ENCODE measurements around the gene PRKACB. TPM values are rescaled to one million over a fixed set of nuclear protein-coding genes. Genes with fewer than 3 reads are reported as not detected.

Gene PRKACB
- total and polyA plus RNA-seq, 11 donors = 8.7 to 52.3 (median 39.0) TPM

GRCh38 chr1:84168783-84169182 is 24.7 kb downstream of the PRKACB start:
- no peaks in the 10 kb centered on the region for H3K9me3 ChIP-seq
- ATAC-seq = no peak
- TF ChIP-seq POLR2A (IDR thresholded peaks at IDR 0.05) (no peak), CTCF (IDR thresholded peaks at IDR 0.05) (no peak)

GRCh38 chr1:84170171-84170570 is 26.1 kb downstream of the PRKACB start:
- no peak for ATAC-seq
- WGBS, 4 donors = 55 to 77% (median 75%) methylated on average over 1 of the region's 1 CpG

More at GRCh38 chr1:84168783-84169182, 24.7 kb downstream of the PRKACB start:
- Histone ChIP-seq H3K4me3 (no peak overlapping the region), H3K27me3 (no peaks in the 10 kb centered on the region), H3K36me3 (no peaks in the 10 kb centered on the region), H3K27ac (no peak overlapping the region), H3K4me1 (peaks cover 0 to 16% (median 4%) of the 10 kb centered on the region in 12 donors)
- DNase-seq = no peak
- 91 to 99% (median 93%) methylated on average over 2 of the region's 2 CpGs for WGBS, 4 donors
- intact Hi-C loops (cut with DNase I) = no loop called here

GRCh38 chr1:84171481-84171880 is 27.4 kb downstream of the PRKACB start:
- H3K4me1 ChIP-seq = peaks cover 0 to 5% (median 0%) of the 10 kb centered on the region in 12 donors
- WGBS, 4 donors = 77 to 84% (median 81%) methylated on average over 2 of the region's 2 CpGs
- intact Hi-C loops (cut with DNase I) = no loop called here
- H3K4me3 ChIP-seq = no peak overlapping the region
- DNase-seq = no peak
- no peak overlapping the region for H3K27ac ChIP-seq
- H3K36me3 ChIP-seq = no peaks in the 10 kb centered on the region
- no peak for ATAC-seq
- no peak for TF ChIP-seq POLR2A (IDR thresholded peaks at IDR 0.05)
- no peak for TF ChIP-seq CTCF (IDR thresholded peaks at IDR 0.05)
- no peaks in the 10 kb centered on the region for H3K9me3 ChIP-seq
- no peaks in the 10 kb centered on the region for H3K27me3 ChIP-seq

More at GRCh38 chr1:84170171-84170570, 26.1 kb downstream of the PRKACB start:
- intact Hi-C loops (cut with DNase I) = no loop called here
- Histone ChIP-seq H3K27me3 (no peaks in the 10 kb centered on the region), H3K27ac (no peak overlapping the region), H3K4me3 (no peak overlapping the region), H3K4me1 (peaks cover 0 to 10% (median 4%) of the 10 kb centered on the region in 12 donors), H3K36me3 (no peaks in the 10 kb centered on the region), H3K9me3 (no peaks in the 10 kb centered on the region)
- no peak for DNase-seq
- no peak for TF ChIP-seq POLR2A (IDR thresholded peaks at IDR 0.05)
- no peak for TF ChIP-seq CTCF (IDR thresholded peaks at IDR 0.05)

- 58 to 70% (median 64%) methylated on average over 4 of the region's 4 CpGs for WGBS, 4 donors
- TF ChIP-seq POLR2A (IDR thresholded peaks at IDR 0.05) (no peak), CTCF (IDR thresholded peaks at IDR 0.05) (no peak)
Observed at GRCh38 chr1:84174051-84174556, 30.0 kb downstream of the PRKACB start.

More at GRCh38 chr1:84174051-84174556, 30.0 kb downstream of the PRKACB start:
- peaks cover 0 to 5% (median 0%) of the 10 kb centered on the region in 12 donors for H3K4me1 ChIP-seq
- DNase-seq (no peak), ATAC-seq (no peak)
- H3K4me3 ChIP-seq = no peak overlapping the region
- H3K27me3 ChIP-seq = no peaks in the 10 kb centered on the region
- intact Hi-C loops (cut with DNase I) = no loop called here
- no peaks in the 10 kb centered on the region for H3K9me3 ChIP-seq
- H3K36me3 ChIP-seq = no peaks in the 10 kb centered on the region
- no peak overlapping the region for H3K27ac ChIP-seq
